Cerebellar nuclear complex (tissue), 1 donor: ENCODE measurements around the gene SIRPD.
"Not testable (repeated sequence)": the region's sequence is repeated elsewhere in the genome, so short reads cannot be mapped to it uniquely, and the experiment has no call there.

ENCODE experiments used
- DNase-seq, 2 experiments: peaks; one replicate each; lab custom pipeline; 2025; lab: John Stamatoyannopoulos, UW

The SIRPD gene

GRCh38 chr20:1557605-1558004 is at the start of gene SIRPD:
Gene SIRPD (minus strand): TSS chr20:1557705. CDS start chr20:1557653, 52 bp downstream.
- no peak for DNase-seq

GRCh38 chr20:1600736-1601135 is 43.2 kb upstream of the SIRPD start:
- DNase-seq: no peak

DNA sequence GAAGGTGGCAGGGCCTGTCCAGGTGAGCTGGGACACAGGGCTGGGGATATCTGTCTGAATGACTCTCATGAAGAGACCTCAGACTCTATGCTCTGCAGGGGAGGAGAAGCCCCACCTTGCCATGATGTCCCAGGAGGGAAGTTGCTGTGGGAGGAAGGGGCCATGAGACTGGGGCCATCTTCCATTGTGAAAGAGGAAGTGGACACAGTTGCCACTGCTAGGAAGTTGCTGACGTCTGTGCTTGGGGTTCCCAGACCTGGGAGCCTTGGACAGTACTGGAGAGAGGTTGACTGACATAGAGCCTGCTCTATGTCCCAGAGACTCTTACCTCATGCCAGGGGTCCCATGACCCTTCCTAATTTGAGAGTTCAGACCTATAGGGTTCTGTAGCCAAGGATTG is 37.8 kb upstream of the SIRPD start:
- no peak for DNase-seq

GRCh38 chr20:1588533-1589460 is 31.3 kb upstream of the SIRPD start:
- no peak for DNase-seq

- DNase-seq: no peak
These were observed 30.5 kb upstream of the SIRPD start for GRCh38 chr20:1587781-1588532.

DNA sequence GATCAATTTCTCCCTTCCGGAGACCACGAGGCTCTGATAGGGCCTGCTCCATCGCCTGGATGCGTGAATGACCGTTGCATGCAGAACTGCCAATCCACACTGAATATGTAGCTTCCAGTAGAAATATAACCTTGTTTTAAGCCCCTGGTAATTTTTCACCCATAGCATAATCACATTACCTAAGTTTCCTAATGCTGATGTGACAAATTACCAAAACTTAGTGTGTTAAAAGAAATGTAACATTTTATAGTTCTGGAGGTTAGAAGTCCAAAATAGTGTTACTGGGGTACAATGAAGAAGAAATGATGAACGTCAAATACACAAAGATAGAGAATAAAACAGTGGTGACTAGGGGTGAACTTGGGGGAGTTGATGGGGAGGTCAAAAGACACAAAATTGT is 22.0 kb upstream of the SIRPD start:
- DNase-seq: no peak

DNA sequence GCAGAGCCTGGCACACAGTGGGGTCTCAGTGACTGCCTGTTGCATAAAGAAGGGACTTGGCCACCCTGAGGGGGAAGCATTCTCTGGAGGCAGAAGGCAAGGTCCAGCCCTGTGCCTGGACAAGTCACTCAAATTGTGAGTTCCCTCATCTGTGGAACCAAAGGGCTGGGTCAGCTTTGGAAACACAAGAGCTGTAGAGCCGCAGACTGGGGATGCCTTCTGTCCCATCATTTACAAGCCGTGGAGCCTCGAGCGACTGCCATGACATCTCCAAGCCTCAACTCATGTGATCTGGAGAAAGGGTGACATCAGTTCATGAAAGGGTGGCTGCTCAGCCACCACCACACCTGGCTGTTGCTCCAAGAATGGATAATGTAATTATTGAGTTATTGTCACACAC is 20.4 kb upstream of the SIRPD start:
- DNase-seq: no peak

- DNase-seq: not testable (repeated sequence)
These were observed 19.8 kb upstream of the SIRPD start for GRCh38 chr20:1577313-1577712.

- no peak for DNase-seq
These were observed 19.1 kb upstream of the SIRPD start for GRCh38 chr20:1576641-1577040.

- DNase-seq: not testable (repeated sequence)
These were observed 18.5 kb upstream of the SIRPD start for GRCh38 chr20:1576003-1576402.

- not testable (repeated sequence) for DNase-seq
These were observed 14.1 kb upstream of the SIRPD start for GRCh38 chr20:1571583-1571982.

DNA sequence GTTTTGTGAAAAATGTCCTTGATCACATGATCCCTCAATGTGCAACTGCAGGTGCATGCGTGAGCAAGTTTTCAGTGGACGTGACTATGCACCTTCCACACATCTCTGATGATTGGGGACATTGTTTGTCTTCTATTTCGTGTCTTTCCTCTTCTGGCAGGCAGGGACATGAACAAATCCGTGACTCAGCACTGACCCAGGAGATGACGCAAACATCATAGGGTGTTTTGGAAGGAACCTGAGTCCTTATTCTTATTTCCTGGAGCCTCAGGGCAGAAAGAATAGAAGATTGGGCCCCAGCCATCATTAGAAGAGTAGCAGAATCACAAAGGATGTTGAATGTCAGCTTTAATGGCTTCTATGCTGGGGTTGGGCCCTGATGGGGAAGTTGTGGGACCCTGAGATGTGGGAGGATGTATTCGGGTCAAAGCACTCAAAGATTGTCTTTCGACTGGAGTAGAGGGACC is 11.9 kb upstream of the SIRPD start:
- DNase-seq: no peak

DNA sequence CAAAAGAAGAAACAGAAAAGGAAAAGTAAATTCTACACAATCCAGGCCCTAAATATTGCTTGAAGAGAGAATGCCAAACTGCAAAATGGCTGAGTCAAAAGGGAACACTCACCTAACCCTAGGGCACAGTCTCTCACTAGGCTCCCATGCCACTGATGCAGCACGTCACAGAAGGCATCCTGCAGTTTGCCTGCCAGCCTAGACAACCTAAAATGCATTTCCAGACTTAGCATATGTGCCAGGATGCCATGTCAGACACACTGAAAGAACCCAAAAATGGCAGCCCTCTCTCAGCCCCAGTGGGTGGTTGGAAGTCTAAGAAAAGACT is 10.6 kb upstream of the SIRPD start:
- DNase-seq: no peak

DNA sequence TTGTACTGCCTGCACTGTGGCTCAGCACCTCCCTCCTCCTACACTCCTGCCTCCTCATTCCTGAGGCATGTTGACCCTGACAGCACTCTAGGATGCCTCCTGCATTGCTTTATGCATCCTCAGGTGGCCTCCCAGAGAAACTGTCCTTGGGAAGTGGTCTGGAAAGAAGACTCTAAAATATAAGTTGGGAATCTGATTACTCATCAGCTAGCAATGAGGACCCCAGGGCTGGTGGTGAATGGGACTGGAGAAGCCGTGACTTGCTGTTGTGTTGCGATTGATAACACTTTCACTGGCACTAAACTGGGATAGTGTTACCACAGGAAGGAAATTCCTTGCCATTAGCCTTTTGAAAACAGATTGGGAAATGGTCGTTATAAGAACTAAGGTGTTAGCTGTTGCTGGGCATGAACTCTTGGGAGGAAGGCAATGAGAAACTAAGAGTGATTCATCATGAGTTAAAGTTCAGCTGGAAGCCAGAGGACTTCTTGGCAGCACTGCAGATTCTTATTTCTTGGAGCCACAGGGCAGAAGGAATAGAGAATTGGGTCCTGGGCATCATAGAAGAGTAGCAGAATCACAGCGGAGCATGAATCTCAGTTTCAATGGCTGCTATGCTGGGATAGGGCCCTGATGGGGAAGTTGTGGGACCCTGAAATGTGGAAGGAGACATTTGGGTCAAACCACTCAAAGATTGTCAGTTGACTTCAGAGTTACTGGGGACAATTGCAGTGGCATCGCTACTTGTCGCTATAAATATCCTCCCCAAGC is 10.1 kb upstream of the SIRPD start:
- DNase-seq: no peak

DNA sequence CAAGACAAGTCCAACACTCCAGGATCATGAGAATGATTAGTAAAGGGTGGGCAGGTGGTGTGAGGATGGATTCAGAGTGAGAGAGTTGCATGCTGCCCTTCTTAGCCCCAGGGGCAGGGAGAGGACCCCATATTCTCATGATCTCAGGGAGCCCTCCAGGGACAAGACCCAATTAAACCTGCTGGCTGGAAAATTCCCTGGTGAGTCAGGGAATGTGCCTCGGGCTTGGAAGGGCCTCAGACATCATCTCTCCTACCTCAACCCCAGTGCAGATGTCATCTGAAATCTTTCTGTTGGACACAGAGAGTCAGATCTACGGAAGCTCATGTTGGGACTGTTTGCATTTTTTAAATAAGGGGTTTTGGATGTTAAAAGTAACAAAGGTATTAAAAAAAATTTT is 9.2 kb upstream of the SIRPD start:
- no peak for DNase-seq

GRCh38 chr20:1565461-1565860 is 8.0 kb upstream of the SIRPD start:
- no peak for DNase-seq

DNA sequence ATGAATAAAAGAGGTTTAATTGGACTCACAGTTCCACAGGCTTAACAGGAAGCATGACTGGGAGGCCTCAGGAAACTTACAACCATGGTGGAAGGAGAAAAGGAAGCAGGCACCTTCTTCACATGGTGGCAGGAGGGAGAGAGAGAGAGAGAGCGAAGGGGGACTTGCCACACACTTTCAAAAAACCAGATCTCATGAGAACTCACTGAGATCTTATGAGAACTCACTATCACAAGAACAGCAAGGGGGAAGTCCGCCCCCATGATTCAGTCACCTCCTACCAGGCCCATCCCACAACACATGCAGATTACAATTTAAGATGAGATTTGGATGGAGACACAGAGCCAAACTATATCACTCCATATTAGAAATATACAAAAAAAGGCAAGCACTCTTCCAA is 6.1 kb upstream of the SIRPD start:
- DNase-seq: no peak

DNA sequence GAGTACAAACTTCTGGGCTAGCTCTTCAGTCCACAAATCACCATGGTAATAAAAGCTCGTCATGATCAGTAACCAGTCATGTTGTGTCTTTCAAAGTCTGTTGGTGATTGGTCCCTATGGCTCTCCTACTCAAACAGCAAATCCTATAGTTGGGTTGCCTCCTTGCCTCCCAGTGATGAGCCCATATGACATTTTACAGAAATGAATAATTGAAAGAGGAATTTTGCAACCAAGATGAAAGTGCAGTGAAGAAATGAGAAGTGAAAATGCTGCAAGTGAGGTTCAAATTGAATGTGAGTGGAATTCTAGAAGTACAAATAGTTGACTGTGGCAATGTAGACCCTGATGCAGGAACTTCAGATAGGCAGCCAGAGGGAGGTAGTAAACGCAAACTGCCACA is 5.1 kb upstream of the SIRPD start:
- no peak for DNase-seq

DNA sequence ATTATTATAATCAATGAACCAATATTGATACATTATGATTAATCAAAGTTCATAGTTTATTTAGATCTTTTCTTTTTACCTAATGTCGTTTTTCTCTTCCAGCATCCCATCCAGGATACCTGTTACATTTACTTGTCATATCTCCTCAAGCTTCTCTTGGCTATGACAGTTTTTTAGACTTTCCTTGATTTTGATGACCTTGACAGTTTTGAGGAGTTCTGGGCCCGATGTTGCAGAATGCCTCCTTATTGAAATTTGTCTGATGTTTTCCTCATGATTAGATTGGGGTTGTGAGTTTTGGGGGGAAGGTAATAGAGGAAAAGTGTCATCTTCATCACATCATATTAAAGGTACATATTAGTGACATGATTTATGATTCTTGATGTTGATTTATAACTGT is 3.8 kb upstream of the SIRPD start:
- DNase-seq: no peak

DNA sequence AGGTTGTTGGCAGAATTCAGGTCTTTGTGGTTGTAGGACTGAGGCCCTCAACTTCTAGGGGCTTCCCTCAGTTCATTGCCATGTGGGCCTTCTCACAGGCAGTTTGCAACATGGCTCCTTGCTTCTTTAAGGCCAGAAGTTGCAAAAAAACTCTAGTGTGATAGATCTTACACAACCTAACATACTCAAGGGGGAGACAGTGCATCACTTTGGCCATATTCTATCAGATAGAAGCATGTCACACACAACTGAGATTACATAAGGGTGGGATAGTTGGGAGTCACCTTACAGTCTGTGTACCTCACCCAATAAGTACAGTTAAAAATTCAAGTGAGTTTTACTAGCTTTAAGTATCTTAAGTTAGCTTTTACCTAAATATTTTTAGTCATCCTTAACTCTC is 1.6 kb downstream of the SIRPD start:
- DNase-seq: no peak

GRCh38 chr20:1539816-1540419 is 17.6 kb downstream of the SIRPD start:
- DNase-seq: no peak

DNA sequence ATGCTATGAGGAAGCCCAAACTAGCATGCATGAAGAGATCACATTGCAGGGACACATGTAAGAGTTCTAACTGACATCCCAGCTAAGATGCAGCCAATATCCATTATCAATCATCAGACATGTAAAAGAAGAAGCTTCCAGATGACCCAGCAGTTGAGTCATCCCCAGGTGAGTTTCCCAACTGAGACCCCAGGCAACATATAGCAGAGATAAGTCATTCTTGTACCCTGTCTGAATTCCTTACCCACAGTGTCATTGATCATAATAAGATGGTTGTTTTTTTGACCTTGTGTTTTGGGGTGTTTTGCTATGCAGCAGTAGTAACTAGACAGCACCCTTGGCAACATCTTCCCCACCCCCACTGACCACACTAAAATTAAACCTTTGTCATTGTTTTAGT is 18.9 kb downstream of the SIRPD start:
- no peak for DNase-seq
